GM12801 (cell line): ENCODE results near the gene SLC7A10.

Experiments
- CTCF ChIP-seq: IDR thresholded peaks from one replicate; pipeline ENCODE4 v1.5.1; 2011; ENCODE audit warnings: control low read depth; ENCODE audit not compliant: insufficient read length; ENCODE audit errors: extremely low read depth

SLC7A10 gene

GRCh38 chr19:33241091-33241529 lies 15.5 kb upstream of the SLC7A10 start:
- no peak for TF ChIP-seq CTCF

DNA sequence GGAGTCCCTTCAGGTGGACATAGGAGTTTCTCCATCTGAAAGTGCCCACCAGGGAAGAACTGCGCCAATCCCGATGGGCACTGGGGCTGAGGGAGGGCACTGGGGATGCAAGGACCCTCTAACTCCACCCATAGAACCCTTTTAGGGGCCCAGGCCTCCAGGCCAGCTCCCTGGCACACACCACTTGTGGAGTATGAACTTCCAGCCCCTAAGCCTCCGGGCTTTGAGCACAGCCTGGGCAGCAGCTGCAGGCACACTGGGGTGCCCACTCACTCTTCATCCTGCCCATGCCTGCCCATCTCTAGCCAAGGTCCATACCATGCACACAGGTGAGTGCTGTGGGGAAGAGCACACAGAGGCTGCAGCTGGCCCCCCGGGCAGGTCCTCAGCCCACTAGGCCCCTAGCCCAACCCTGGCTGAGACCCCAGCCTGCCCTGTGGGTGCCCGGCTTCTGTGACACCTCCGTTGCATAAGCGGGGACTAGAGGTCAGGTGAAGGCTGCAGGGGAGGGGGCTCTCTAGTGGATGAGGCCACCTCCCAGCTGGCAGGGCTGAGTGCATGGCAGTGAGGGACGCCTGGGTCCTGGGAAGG lies 14.6 kb upstream of the SLC7A10 start:
- no peak for TF ChIP-seq CTCF

- no peak for TF ChIP-seq CTCF
Measured at GRCh38 chr19:33239223-33239975, 13.7 kb upstream of the SLC7A10 start.

GRCh38 chr19:33238481-33239149 lies 13.0 kb upstream of the SLC7A10 start:
- TF ChIP-seq CTCF = no peak

GRCh38 chr19:33236696-33237390 lies 11.2 kb upstream of the SLC7A10 start:
- no peak for TF ChIP-seq CTCF

DNA sequence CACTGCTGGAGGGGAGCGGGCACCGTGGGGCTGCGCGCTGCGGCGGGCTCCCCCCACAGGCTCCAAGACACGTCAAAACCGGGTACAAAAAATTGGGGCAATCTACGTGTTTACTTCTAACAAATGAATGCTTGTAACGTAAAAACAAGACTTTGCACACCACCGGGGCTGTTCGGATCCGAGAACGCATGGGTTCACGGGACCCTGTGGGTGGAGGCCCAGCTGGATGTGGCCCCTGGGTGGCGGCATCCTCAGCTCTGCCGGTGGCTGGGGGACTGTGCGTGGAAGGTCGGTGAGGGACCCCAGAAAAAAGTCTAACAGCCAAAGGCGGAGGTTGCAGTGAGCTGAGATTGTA lies 10.3 kb upstream of the SLC7A10 start:
- TF ChIP-seq CTCF = no peak
